ENCODE measurements around the gene TBC1D1. TPM values are rescaled to one million over a fixed set of nuclear protein-coding genes. Genes with fewer than 3 reads are reported as not detected.

Gene TBC1D1
- total and polyA plus RNA-seq, 2 of the 8 experiments (the other 6 are each of a cell fraction or from before 2014, with no cell fraction given) = 96.9 to 162 TPM

- no peak for TF ChIP-seq CHD7 (IDR thresholded peaks at IDR 0.05; ENCODE audit: insufficient replicate concordance, low read length)
- no peak for TF ChIP-seq SIX5 (IDR thresholded peaks at IDR 0.05; ENCODE audit: low read depth, low read length)
- TF ChIP-seq GABPA (IDR thresholded peaks at IDR 0.05; ENCODE audit: borderline replicate concordance, insufficient read depth, low read length) = no peak
- TF ChIP-seq RXRA (IDR thresholded peaks at IDR 0.05; ENCODE audit: insufficient read depth, low read depth, low read length) = no peak
- TF ChIP-seq SIRT6 (IDR thresholded peaks at IDR 0.05; ENCODE audit: low read length) = no peak
- no peak for TF ChIP-seq RFX5 (IDR thresholded peaks at IDR 0.05; ENCODE audit: borderline replicate concordance, low read depth, low read length)
These were observed 45.7 kb upstream of the TBC1D1 start (continued) for GRCh38 chr4:37845201-37845600.
